ENCODE measurements around the gene TMEM43.

The TMEM43 gene

GRCh38 chr3:14132689-14133088 is 7.8 kb downstream of the TMEM43 start:
- TF ChIP-seq POLR2AphosphoS5 (IDR thresholded peaks at IDR 0.05; ENCODE audit: low read depth, low read length) (no peak), POLR2A (IDR thresholded peaks at IDR 0.05; ENCODE audit: low read depth, low read length) (no peak), TAF1 (IDR thresholded peaks at IDR 0.05; ENCODE audit: borderline replicate concordance, low read depth, low read length) (no peak)

GRCh38 chr3:14133188-14133800 is 8.4 kb downstream of the TMEM43 start:
- TF ChIP-seq TAF1 (IDR thresholded peaks at IDR 0.05; ENCODE audit: borderline replicate concordance, low read depth, low read length) (no peak), POLR2A (IDR thresholded peaks at IDR 0.05; ENCODE audit: low read depth, low read length) (no peak), POLR2AphosphoS5 (IDR thresholded peaks at IDR 0.05; ENCODE audit: low read depth, low read length) (no peak)
- FAIRE-seq (no peak), DNase-seq (ENCODE audit: insufficient read length) (no peak)

More at GRCh38 chr3:14132689-14133088, 7.8 kb downstream of the TMEM43 start:
- FAIRE-seq (no peak), DNase-seq (ENCODE audit: insufficient read length) (no peak)

- no peak for TF ChIP-seq POLR2A (IDR thresholded peaks at IDR 0.05; ENCODE audit: low read depth, low read length)
- no peak for TF ChIP-seq POLR2AphosphoS5 (IDR thresholded peaks at IDR 0.05; ENCODE audit: low read depth, low read length)
- no peak for TF ChIP-seq TAF1 (IDR thresholded peaks at IDR 0.05; ENCODE audit: borderline replicate concordance, low read depth, low read length)
- FAIRE-seq (no peak), DNase-seq (ENCODE audit: insufficient read length) (no peak)
Observed at GRCh38 chr3:14133876-14134275, 9.0 kb downstream of the TMEM43 start.

DNA sequence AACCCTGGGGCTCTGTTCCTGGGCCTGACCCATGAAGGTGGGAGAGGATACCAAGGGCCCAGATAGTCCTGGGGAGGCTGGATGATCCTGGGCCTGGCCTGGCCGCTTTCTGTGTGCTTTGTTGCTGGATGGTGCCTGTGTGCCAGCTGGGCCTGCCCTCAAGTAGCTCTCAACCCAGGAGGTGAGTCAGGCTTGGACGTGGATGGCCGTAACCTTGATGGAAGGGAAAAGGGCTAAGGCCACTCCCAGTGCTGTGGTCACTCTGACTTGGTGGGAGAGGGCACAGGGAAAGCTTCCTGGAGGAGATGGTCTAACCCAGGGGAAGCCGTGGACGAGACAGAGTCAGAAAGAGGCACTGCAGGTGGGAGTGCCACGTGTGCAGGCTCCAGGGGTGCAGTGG is 9.4 kb downstream of the TMEM43 start:
- no peak for DNase-seq (ENCODE audit: insufficient read length)
- no peak for TF ChIP-seq POLR2A (IDR thresholded peaks at IDR 0.05; ENCODE audit: low read depth, low read length)
- TF ChIP-seq POLR2AphosphoS5 (IDR thresholded peaks at IDR 0.05; ENCODE audit: low read depth, low read length) = no peak
- TF ChIP-seq TAF1 (IDR thresholded peaks at IDR 0.05; ENCODE audit: borderline replicate concordance, low read depth, low read length) = no peak
- no peak for FAIRE-seq

DNA sequence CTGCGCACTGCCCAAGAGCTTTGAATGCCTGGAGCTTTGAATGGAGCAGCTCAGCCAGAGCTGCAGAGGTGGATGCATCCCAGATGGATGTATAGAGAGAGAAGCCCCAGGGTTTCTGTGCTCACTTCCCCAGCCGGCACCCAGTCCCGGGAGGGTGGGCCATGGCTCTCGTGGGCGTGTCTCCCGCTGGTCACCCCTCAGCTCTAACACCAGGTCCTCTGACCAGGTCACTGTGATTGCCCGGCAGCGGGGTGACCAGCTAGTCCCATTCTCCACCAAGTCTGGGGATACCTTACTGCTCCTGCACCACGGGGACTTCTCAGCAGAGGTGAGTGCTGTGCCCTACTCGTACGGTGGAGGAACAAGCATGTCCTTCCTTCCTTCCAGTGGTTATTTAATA is 10.7 kb downstream of the TMEM43 start:
- FAIRE-seq = no peak
- no peak for DNase-seq (ENCODE audit: insufficient read length)
- TF ChIP-seq TAF1 (IDR thresholded peaks at IDR 0.05; ENCODE audit: borderline replicate concordance, low read depth, low read length) = no peak
- TF ChIP-seq POLR2AphosphoS5 (IDR thresholded peaks at IDR 0.05; ENCODE audit: low read depth, low read length) = no peak
- no peak for TF ChIP-seq POLR2A (IDR thresholded peaks at IDR 0.05; ENCODE audit: low read depth, low read length)

DNA sequence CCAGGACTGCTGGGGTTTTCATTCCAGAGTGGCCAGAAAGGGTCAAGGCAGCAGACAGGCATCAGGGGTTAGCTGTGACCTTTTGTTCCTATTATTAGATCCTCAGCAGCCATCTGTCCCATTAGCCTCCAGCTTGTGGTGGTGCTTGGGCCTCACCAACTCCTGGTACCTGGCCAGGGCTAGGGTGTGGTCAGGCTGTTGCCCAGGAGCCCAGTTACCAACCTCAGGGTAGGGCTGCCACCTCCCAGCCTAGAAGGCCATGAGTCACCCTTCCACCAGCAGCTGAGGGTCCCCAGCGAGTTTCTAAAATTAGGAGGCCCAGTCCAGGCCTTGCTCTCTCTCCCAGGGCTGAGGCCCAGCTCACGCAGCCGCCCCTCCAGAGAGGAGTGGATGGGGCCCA is 12.2 kb downstream of the TMEM43 start:
- DNase-seq (ENCODE audit: insufficient read length) (no peak), FAIRE-seq (no peak)
- TF ChIP-seq POLR2AphosphoS5 (IDR thresholded peaks at IDR 0.05; ENCODE audit: low read depth, low read length) = no peak
- no peak for TF ChIP-seq TAF1 (IDR thresholded peaks at IDR 0.05; ENCODE audit: borderline replicate concordance, low read depth, low read length)
- no peak for TF ChIP-seq POLR2A (IDR thresholded peaks at IDR 0.05; ENCODE audit: low read depth, low read length)

DNA sequence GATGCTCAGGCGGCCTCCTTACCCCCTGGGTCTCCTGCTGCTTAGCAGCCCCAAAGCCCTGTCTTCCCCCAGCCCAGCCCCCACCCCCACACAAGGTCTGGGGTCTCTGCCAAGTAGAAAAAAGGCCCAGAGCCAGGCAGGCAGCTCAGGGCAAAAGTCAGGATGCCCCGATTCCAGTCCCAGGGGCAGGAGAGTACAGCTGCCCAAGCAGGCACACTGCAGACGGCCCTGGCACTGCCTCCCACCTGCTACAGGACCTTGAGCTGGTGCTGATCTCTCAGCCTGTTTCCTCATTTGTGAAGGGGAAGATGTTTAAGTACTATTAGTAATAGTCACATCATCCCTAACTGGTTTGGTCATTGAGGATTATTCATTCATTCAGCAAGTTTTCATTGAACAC is 12.6 kb downstream of the TMEM43 start:
- TF ChIP-seq POLR2AphosphoS5 (IDR thresholded peaks at IDR 0.05; ENCODE audit: low read depth, low read length) (no peak), POLR2A (IDR thresholded peaks at IDR 0.05; ENCODE audit: low read depth, low read length) (no peak), TAF1 (IDR thresholded peaks at IDR 0.05; ENCODE audit: borderline replicate concordance, low read depth, low read length) (no peak)
- DNase-seq (ENCODE audit: insufficient read length) = no peak
- no peak for FAIRE-seq

DNA sequence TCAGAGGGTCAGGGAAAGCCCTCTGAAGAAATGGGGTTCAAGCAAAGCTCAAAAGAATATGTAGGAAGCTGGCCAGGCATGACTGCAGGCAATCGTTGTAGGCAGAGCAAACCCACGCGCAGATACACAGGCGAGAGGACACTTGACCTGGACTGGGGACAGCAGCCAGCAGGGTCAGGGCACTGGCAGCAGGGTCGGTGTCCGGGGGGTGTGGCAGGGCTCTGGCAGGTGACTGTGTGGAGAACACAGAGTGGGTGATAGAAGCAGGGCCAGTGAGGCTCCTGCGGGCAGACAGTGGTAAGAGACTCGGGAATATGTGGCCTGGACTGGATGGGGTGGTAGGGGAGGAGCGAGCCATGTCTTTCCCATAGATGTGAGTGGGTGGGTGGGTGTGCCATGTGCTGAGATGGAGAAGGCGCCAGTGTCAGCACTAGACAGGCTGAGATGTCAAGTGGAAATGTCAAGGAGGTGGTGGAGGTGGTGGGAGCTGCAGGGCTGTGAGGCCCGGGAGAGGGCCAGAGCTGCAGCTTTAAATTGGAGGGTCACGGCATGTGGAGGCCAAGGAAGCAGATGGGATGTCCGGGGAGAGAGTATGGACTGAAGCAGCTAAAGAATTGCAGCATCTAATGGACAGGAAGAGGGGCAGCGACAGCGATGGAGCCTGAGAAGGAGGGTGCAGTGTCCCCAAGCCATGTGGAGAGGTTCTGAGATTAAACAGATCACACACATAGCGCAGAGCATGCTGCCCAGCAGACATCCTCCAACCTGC is 13.4 kb downstream of the TMEM43 start:
- FAIRE-seq (no peak), DNase-seq (ENCODE audit: insufficient read length) (no peak)
- no peak for TF ChIP-seq POLR2A (IDR thresholded peaks at IDR 0.05; ENCODE audit: low read depth, low read length)
- no peak for TF ChIP-seq TAF1 (IDR thresholded peaks at IDR 0.05; ENCODE audit: borderline replicate concordance, low read depth, low read length)
- no peak for TF ChIP-seq POLR2AphosphoS5 (IDR thresholded peaks at IDR 0.05; ENCODE audit: low read depth, low read length)

- DNase-seq (ENCODE audit: insufficient read length) (no peak), FAIRE-seq (no peak)
- TF ChIP-seq TAF1 (IDR thresholded peaks at IDR 0.05; ENCODE audit: borderline replicate concordance, low read depth, low read length) = no peak
- TF ChIP-seq POLR2AphosphoS5 (IDR thresholded peaks at IDR 0.05; ENCODE audit: low read depth, low read length) = no peak
- TF ChIP-seq POLR2A (IDR thresholded peaks at IDR 0.05; ENCODE audit: low read depth, low read length) = no peak
Observed at GRCh38 chr3:14138878-14139655, 14.2 kb downstream of the TMEM43 start.

GRCh38 chr3:14139771-14140170 is 14.9 kb downstream of the TMEM43 start:
- no peak for DNase-seq (ENCODE audit: insufficient read length)
- FAIRE-seq = no peak
- no peak for TF ChIP-seq POLR2A (IDR thresholded peaks at IDR 0.05; ENCODE audit: low read depth, low read length)
- TF ChIP-seq POLR2AphosphoS5 (IDR thresholded peaks at IDR 0.05; ENCODE audit: low read depth, low read length) = no peak
- TF ChIP-seq TAF1 (IDR thresholded peaks at IDR 0.05; ENCODE audit: borderline replicate concordance, low read depth, low read length) = no peak

DNA sequence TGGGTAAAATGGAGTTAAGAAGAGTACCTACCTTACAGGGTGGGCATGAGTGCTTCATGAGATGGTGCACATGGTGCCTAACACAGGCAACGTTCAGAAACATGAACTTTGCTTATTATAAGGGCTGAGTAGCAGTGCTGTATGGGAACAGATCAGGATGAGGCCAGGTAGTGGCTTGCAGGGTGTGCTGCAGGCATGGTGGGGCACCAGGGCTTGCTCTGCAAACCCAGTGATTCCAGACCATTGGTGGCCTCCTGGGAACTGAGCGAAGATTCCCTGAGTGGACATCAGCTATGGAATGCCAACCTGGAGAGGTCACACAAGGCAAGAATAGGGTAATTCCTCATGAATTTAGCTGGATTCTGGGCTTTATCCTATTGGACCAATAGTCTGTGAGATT is 15.8 kb downstream of the TMEM43 start:
- TF ChIP-seq POLR2A (IDR thresholded peaks at IDR 0.05; ENCODE audit: low read depth, low read length) (no peak), POLR2AphosphoS5 (IDR thresholded peaks at IDR 0.05; ENCODE audit: low read depth, low read length) (no peak), TAF1 (IDR thresholded peaks at IDR 0.05; ENCODE audit: borderline replicate concordance, low read depth, low read length) (no peak)
- no peak for DNase-seq (ENCODE audit: insufficient read length)
- no peak for FAIRE-seq

Data from GM12892 (cell line).